ENCODE measurements around the gene KCNIP3.

- TF ChIP-seq EZH2phosphoT487 (IDR thresholded peaks at IDR 0.05; ENCODE audit: borderline replicate concordance, low read length): no peak
- no peak for TF ChIP-seq CTCF (conservative IDR thresholded peaks at IDR 0.05; ENCODE audit: low read depth, low read length)
Observed at GRCh38 chr2:95374451-95374920, 77.3 kb downstream of the KCNIP3 start.
